SK-N-SH (cell line): ENCODE measurements around the gene C1QTNF3.

Source experiments
- EP300 ChIP-seq, 2 experiments: IDR thresholded peaks; 2 replicates each; pipeline versions ENCODE4 v1.4.0 to v1.6.1; 2012; ENCODE audit warnings: borderline replicate concordance in 1 of 2, low read depth in 1 of 2, low read length in 1 of 2
- FOXJ3 ChIP-seq: sonication (generic); formaldehyde crosslinking; IDR thresholded peaks from 2 replicates; pipeline ENCODE4 v1.5.1; 2020; ENCODE audit warnings: mild to moderate bottlenecking, missing genetic modification reagents
- MXI1 ChIP-seq: IDR thresholded peaks from 2 replicates; pipeline ENCODE4 v1.6.1; 2012; ENCODE audit warnings: mild to moderate bottlenecking, low read depth, low read length, improper control_type of control experiment
- POLR2AphosphoS5 ChIP-seq: IDR thresholded peaks from 2 replicates; pipeline ENCODE4 v1.6.1; 2012; ENCODE audit warnings: low read depth, low read length
- RAD21 ChIP-seq: IDR thresholded peaks from 2 replicates; pipeline ENCODE4 v1.6.1; 2012; ENCODE audit warnings: mild to moderate bottlenecking, low read length
- TEAD4 ChIP-seq: IDR thresholded peaks from 2 replicates; pipeline ENCODE4 v1.4.0; 2012; ENCODE audit warnings: mild to moderate bottlenecking, borderline replicate concordance; ENCODE audit not compliant: insufficient read depth
- USF1 ChIP-seq: IDR thresholded peaks from 2 replicates; pipeline ENCODE4 v1.4.0; 2012; ENCODE audit warnings: low read depth, borderline replicate concordance
- TF ChIP-seq, protein P1 (sequence below): fragments of 200-600 bp; sonication (generic); IDR thresholded peaks from 2 replicates; pipeline ENCODE4 v1.6.1; 2017; ENCODE audit warnings: antibody characterized with exemption, mild to moderate bottlenecking, moderate library complexity
- TF ChIP-seq, protein P2 (sequence below): IDR thresholded peaks from 2 replicates; pipeline ENCODE4 v1.4.0; 2012; ENCODE audit warnings: low read depth

DNA sequence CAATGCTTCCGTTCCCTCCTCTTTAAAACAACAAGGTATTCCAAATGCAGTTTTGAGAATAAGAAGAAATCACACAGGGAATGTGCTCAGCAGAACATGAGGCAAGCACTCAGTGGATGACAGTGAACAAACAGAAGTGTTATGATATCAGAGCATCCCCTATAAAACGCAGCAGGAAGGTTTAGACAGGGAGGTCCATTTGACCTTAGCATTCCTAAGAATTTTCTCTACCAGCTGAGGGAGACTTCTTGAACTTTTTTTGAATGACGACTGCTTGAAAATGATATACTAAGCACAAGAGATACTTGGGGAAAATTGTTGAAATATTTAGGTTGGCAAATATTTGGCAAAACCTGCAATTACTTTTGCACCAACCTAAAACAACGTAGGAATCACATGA is 39.1 kb downstream of the C1QTNF3 start:
- TF ChIP-seq, protein P1, sequence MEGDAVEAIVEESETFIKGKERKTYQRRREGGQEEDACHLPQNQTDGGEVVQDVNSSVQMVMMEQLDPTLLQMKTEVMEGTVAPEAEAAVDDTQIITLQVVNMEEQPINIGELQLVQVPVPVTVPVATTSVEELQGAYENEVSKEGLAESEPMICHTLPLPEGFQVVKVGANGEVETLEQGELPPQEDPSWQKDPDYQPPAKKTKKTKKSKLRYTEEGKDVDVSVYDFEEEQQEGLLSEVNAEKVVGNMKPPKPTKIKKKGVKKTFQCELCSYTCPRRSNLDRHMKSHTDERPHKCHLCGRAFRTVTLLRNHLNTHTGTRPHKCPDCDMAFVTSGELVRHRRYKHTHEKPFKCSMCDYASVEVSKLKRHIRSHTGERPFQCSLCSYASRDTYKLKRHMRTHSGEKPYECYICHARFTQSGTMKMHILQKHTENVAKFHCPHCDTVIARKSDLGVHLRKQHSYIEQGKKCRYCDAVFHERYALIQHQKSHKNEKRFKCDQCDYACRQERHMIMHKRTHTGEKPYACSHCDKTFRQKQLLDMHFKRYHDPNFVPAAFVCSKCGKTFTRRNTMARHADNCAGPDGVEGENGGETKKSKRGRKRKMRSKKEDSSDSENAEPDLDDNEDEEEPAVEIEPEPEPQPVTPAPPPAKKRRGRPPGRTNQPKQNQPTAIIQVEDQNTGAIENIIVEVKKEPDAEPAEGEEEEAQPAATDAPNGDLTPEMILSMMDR: no peak
- TF ChIP-seq POLR2AphosphoS5 (no peak), MXI1 (no peak), RAD21 (no peak), TEAD4 (no peak), FOXJ3 (no peak), EP300 (IDR thresholded peaks at IDR 0.05; ENCODE audit: borderline replicate concordance in 1 of 2, low read depth in 1 of 2, low read length in 1 of 2) (no peak), USF1 (no peak)
- TF ChIP-seq, protein P2, sequence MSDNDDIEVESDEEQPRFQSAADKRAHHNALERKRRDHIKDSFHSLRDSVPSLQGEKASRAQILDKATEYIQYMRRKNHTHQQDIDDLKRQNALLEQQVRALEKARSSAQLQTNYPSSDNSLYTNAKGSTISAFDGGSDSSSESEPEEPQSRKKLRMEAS: no peak
